Spleen (tissue), 7 donors: ENCODE results near the gene NME3.

Source experiments
- POLR2A ChIP-seq, 3 donors: fragments of 450-650 bp; IDR thresholded peaks; one replicate each; pipeline ENCODE4 v1.5.1; 2017; ENCODE audit warnings: antibody characterized with exemption in 3 of 3, mild to moderate bottlenecking in 1 of 3
- POLR2AphosphoS5 ChIP-seq, 3 donors: sonication (generic); formaldehyde crosslinking; IDR thresholded peaks; one replicate each; pipeline ENCODE4 v1.5.1; 2017; ENCODE audit warnings: antibody characterized with exemption in 3 of 3
- TF ChIP-seq, protein P1 (sequence below), 11 experiments: fragments of 200-600 bp in 7 of 11; fragments of 450-650 bp in 4 of 11; sonication (generic) in 4 of 11; IDR thresholded peaks in 8 of 11; conservative IDR thresholded peaks in 3 of 11; 1 replicate in 7 of 11; 2 replicates in 4 of 11; pipeline versions ENCODE4 v1.4.0 to v1.8.0; 2016 to 2021; ENCODE audit warnings: antibody characterized with exemption in 11 of 11, inconsistent platforms in 4 of 11, mild to moderate bottlenecking in 1 of 11
- donor health status: DM: no; HTN: no; CAD: no; lungs with moderate emphysema.
- donor health status: DM: no; HTN: no; CAD: no.
- donor health status: DM: no; HTN: no; CAD: no.

DNA sequence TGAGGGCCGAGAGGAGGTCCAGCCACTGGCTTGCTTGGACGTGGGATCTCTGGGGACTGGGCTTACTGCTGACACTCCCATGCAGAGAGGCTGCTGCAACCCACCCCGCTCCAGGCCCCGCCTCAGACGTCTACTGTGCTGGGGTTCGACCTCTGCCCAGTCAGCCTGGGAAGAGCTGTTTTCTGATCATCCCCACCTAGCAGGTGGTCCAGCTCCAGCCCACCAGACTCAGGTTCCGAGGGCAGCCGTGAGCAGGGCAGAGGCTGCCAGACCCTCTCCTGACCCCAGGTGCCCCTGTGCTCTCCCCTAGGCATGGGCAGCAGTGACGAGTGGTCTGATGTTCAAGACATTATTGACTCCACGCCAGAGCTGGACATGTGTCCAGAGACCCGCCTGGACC is 23.4 kb downstream of the NME3 start:
- TF ChIP-seq, protein P1, sequence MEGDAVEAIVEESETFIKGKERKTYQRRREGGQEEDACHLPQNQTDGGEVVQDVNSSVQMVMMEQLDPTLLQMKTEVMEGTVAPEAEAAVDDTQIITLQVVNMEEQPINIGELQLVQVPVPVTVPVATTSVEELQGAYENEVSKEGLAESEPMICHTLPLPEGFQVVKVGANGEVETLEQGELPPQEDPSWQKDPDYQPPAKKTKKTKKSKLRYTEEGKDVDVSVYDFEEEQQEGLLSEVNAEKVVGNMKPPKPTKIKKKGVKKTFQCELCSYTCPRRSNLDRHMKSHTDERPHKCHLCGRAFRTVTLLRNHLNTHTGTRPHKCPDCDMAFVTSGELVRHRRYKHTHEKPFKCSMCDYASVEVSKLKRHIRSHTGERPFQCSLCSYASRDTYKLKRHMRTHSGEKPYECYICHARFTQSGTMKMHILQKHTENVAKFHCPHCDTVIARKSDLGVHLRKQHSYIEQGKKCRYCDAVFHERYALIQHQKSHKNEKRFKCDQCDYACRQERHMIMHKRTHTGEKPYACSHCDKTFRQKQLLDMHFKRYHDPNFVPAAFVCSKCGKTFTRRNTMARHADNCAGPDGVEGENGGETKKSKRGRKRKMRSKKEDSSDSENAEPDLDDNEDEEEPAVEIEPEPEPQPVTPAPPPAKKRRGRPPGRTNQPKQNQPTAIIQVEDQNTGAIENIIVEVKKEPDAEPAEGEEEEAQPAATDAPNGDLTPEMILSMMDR (IDR thresholded peaks at IDR 0.05 in 8 of 11, conservative IDR thresholded peaks at IDR 0.05 in 3 of 11) = no peak
- no peak for TF ChIP-seq POLR2A (IDR thresholded peaks at IDR 0.05)
- no peak for TF ChIP-seq POLR2AphosphoS5 (IDR thresholded peaks at IDR 0.05)
